HEK293T (cell line): Measurements from ENCODE around the gene TXLNG.
A peak's percentile ranks its signal among the peaks of the same experiment; 100 is the strongest.

ENCODE experiments used
- CTCF ChIA-PET: fragments of 350-600 bp; formaldehyde crosslinking; extraction: SDS; loops from one replicate; lab custom pipeline; 2021; ENCODE audit warnings: antibody characterized with exemption, inconsistent platforms; lab: Yijun Ruan, JAX
- POLR2A ChIA-PET: fragments of 350-600 bp; formaldehyde crosslinking; extraction: SDS; loops from one replicate; lab custom pipeline; 2020; ENCODE audit warnings: antibody characterized with exemption, inconsistent platforms; lab: Yijun Ruan, JAX
- DNase-seq: peaks from one replicate; pipeline ENCODE4 v3.0.0; 2012; ENCODE audit warnings: mixed read lengths; ENCODE audit errors: extremely low spot score
- ARNT ChIP-seq: fragments of 450-650 bp; IDR thresholded peaks from 2 replicates; pipeline ENCODE4 v1.6.1; 2017; ENCODE audit warnings: mild to moderate bottlenecking
- BHLHE40 ChIP-seq: fragments of 450-650 bp; IDR thresholded peaks from 2 replicates; pipeline ENCODE4 v1.6.1; 2016; ENCODE audit warnings: mild to moderate bottlenecking, moderate library complexity, borderline replicate concordance
- CTBP1 ChIP-seq: fragments of 450-650 bp; IDR thresholded peaks from 2 replicates; pipeline ENCODE4 v1.6.1; 2016; ENCODE audit warnings: borderline replicate concordance
- ELF4 ChIP-seq: fragments of 450-650 bp; IDR thresholded peaks from 2 replicates; pipeline ENCODE4 v1.6.1; 2017; ENCODE audit warnings: antibody characterized with exemption
- FOXA1 ChIP-seq: fragments of 450-650 bp; IDR thresholded peaks from 2 replicates; pipeline ENCODE4 v1.6.1; 2016; ENCODE audit warnings: mild to moderate bottlenecking
- FOXK2 ChIP-seq: fragments of 450-650 bp; IDR thresholded peaks from 2 replicates; pipeline ENCODE4 v1.6.1; 2016; ENCODE audit warnings: mild to moderate bottlenecking
- FOXM1 ChIP-seq: fragments of 450-650 bp; IDR thresholded peaks from 2 replicates; pipeline ENCODE4 v1.6.1; 2017; ENCODE audit warnings: mild to moderate bottlenecking, borderline replicate concordance
- HDGF ChIP-seq: fragments of 450-650 bp; IDR thresholded peaks from 2 replicates; pipeline ENCODE4 v1.6.1; 2017; ENCODE audit warnings: antibody characterized with exemption, borderline replicate concordance
- L3MBTL2 ChIP-seq: fragments of 450-650 bp; conservative IDR thresholded peaks from 2 replicates; pipeline ENCODE4 v1.6.1; 2016; ENCODE audit warnings: mild to moderate bottlenecking
- LEF1 ChIP-seq: fragments of 450-650 bp; IDR thresholded peaks from 2 replicates; pipeline ENCODE4 v1.6.1; 2017; ENCODE audit warnings: mild to moderate bottlenecking, borderline replicate concordance
- NFRKB ChIP-seq: fragments of 450-650 bp; IDR thresholded peaks from 2 replicates; pipeline ENCODE4 v1.6.1; 2016; ENCODE audit warnings: mild to moderate bottlenecking, moderate library complexity
- PKNOX1 ChIP-seq: fragments of 450-650 bp; IDR thresholded peaks from 2 replicates; pipeline ENCODE4 v1.6.1; 2016
- SP1 ChIP-seq: fragments of 450-650 bp; IDR thresholded peaks from 2 replicates; pipeline ENCODE4 v1.6.1; 2017
- SUZ12 ChIP-seq: fragments of 450-650 bp; IDR thresholded peaks from 2 replicates; pipeline ENCODE4 v1.6.1; 2016; ENCODE audit warnings: mild to moderate bottlenecking
- TARDBP ChIP-seq: fragments of 450-650 bp; IDR thresholded peaks from 2 replicates; pipeline ENCODE4 v1.6.1; 2016
- ZNF384 ChIP-seq: fragments of 450-650 bp; IDR thresholded peaks from 2 replicates; pipeline ENCODE4 v1.6.1; 2016

Gene TXLNG

GRCh38 chrX:16874458-16875095, 88.3 kb downstream of the TXLNG start:
- ChIA-PET CTCF (interaction anchor here (0.8 to 4.6 kb wide), 4 partner anchors 8 to 174 kb away, joined by 3 to 41 read pairs (median 6); no protein-coding TSS in a partner anchor), POLR2A (interaction anchor here (1.3 to 2.9 kb wide), 2 partner anchors 8 to 155 kb away, joined by 3 to 25 read pairs; partner anchors contain the start of gene SYAP1)
- TF ChIP-seq ELF4, result no peak
- TF ChIP-seq FOXA1, result no peak
- no peak for TF ChIP-seq PKNOX1
- no peak for TF ChIP-seq FOXK2
- no peak for TF ChIP-seq TARDBP
- TF ChIP-seq L3MBTL2, result no peak
- no peak for TF ChIP-seq CTBP1
- no peak for TF ChIP-seq BHLHE40
- TF ChIP-seq ARNT, result no peak
- no peak for TF ChIP-seq NFRKB
- TF ChIP-seq LEF1, result no peak
- no peak for TF ChIP-seq ZNF384
- no peak for TF ChIP-seq SUZ12
- TF ChIP-seq SP1, result no peak
- TF ChIP-seq FOXM1, result no peak
- no peak for TF ChIP-seq HDGF

DNA sequence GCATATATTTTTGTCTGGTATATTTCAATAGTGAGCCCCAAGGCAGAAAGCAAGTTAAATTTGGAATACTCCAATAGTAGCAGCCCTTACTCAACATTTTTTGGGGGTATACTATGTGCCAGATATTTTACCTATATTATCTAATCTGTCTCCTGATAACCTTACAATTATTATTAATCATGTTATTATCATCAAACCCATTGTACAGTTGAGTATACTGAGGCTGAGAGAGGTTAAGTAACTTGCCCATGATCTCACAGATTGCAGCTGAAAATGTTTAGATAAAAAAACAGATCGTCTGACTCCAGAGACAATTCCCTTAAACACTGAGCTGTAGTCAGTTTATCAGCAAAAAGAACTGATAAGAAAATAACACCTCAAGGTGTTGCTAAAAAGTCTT, 90.4 kb downstream of the TXLNG start:
- ChIA-PET POLR2A (no interaction called here), CTCF (no interaction called here)
- no peak for DNase-seq
- TF ChIP-seq NFRKB, result no peak
- no peak for TF ChIP-seq HDGF
- TF ChIP-seq LEF1, result no peak

More at GRCh38 chrX:16874458-16875095, 88.3 kb downstream of the TXLNG start:
- DNase-seq, result no peak

- CTCF ChIA-PET, result interaction anchor here (0.9 to 3.2 kb wide), 7 partner anchors 9 to 166 kb away, joined by 3 to 41 read pairs (median 8); partner anchors contain the start of gene REPS2
Observed at GRCh38 chrX:16882169-16882568, 95.9 kb downstream of the TXLNG start.

GRCh38 chrX:16882702-16883486, 96.6 kb downstream of the TXLNG start:
- DNase-seq, result peak; percentile 73
- ChIA-PET POLR2A (interaction anchor here (0.9 to 3.3 kb wide), 9 partner anchors 9 to 164 kb away, joined by 3 to 25 read pairs (median 6); partner anchors contain the start of genes RBBP7 and SYAP1), CTCF (interaction anchor here (0.6 to 3.2 kb wide), 16 partner anchors 9 to 905 kb away, joined by 3 to 41 read pairs (median 3); partner anchors contain the start of gene REPS2)
- 0 out of 2 replicates have a peak, but pooled peaks have one; percentile 22 for TF ChIP-seq L3MBTL2
- no peak for TF ChIP-seq ZNF384

More at GRCh38 chrX:16882169-16882568, 95.9 kb downstream of the TXLNG start:
- POLR2A ChIA-PET, result interaction anchor here (0.7 to 3.3 kb wide), 10 partner anchors 9 to 1390 kb away, joined by 3 to 25 read pairs (median 6); partner anchors contain the start of genes RBBP7 and SYAP1
- DNase-seq, result no peak
- 0 out of 2 replicates have a peak, but pooled peaks have one; percentile 15 for TF ChIP-seq L3MBTL2
- no peak for TF ChIP-seq BHLHE40

- CTCF ChIA-PET, result interaction anchor here (0.5 to 3.2 kb wide), 16 partner anchors 9 to 904 kb away, joined by 3 to 41 read pairs (median 3); partner anchors contain the start of gene REPS2
- TF ChIP-seq TARDBP (no peak), FOXK2 (no peak), ZNF384 (no peak), CTBP1 (no peak), L3MBTL2 (no peak), LEF1 (no peak), PKNOX1 (no peak), SP1 (no peak), NFRKB (no peak), BHLHE40 (no peak)
- DNase-seq, result no peak
- POLR2A ChIA-PET, result interaction anchor here (1.4 to 3.3 kb wide), 5 partner anchors 9 to 163 kb away, joined by 5 to 25 read pairs (median 8); partner anchors contain the start of gene RBBP7
Observed at GRCh38 chrX:16883487-16883804, 97.2 kb downstream of the TXLNG start.

DNA sequence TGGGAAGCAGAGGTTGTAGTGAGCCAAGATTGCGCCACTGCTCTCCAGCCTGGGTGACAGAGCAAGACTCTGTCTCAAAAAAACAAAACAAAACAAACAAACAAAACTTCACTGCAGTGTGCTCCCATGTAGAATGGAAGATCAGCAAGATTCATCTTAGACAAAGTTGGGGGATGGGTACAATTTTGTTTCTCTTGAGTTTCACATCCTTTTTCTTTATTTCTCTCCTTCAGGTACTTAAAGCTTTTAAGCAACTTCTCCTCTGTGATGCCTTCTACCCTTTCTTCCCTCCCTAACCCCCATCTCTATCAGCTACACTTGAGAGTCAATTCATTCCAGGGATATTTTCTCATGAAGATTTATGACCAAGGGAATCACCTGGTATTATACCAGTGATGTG, 99.4 kb downstream of the TXLNG start:
- TF ChIP-seq FOXM1 (no peak), SUZ12 (no peak), NFRKB (no peak), PKNOX1 (no peak), BHLHE40 (no peak), TARDBP (no peak), ELF4 (no peak), CTBP1 (no peak), SP1 (no peak), FOXA1 (no peak), ARNT (no peak)
- ChIA-PET POLR2A (no interaction called here), CTCF (interaction anchor here (1.1 kb wide), 1 partner anchor 161 kb away, joined by 5 read pairs; no protein-coding TSS in a partner anchor)
- DNase-seq, result no peak
